Neural cell (in vitro differentiated cells): ENCODE data around the gene NOP10.

Experiments used
- EZH2 ChIP-seq: fragments of 200-600, 300-800 bp; shearing (Covaris generic), sonication (generic); IDR thresholded peaks from 2 replicates; pipeline ENCODE4 v1.6.1; 2014; ENCODE audit warnings: antibody characterized with exemption, low read length, borderline replicate concordance, mild to moderate bottlenecking; ENCODE audit not compliant: insufficient read depth, poor library complexity, severe bottlenecking
- POLR2AphosphoS5 ChIP-seq: IDR thresholded peaks from 2 replicates; pipeline ENCODE4 v1.6.1; 2012
- RAD21 ChIP-seq: fragments of 450-650 bp; conservative IDR thresholded peaks from 2 replicates; pipeline ENCODE4 v1.6.1; 2014; ENCODE audit warnings: antibody characterized with exemption, mild to moderate bottlenecking, moderate library complexity
- TF ChIP-seq, protein P1 (sequence below): fragments of 450-650 bp; IDR thresholded peaks from 2 replicates; pipeline ENCODE4 v1.5.1; 2014; ENCODE audit warnings: antibody characterized with exemption, mild to moderate bottlenecking, moderate library complexity; ENCODE audit not compliant: poor library complexity, severe bottlenecking

DNA sequence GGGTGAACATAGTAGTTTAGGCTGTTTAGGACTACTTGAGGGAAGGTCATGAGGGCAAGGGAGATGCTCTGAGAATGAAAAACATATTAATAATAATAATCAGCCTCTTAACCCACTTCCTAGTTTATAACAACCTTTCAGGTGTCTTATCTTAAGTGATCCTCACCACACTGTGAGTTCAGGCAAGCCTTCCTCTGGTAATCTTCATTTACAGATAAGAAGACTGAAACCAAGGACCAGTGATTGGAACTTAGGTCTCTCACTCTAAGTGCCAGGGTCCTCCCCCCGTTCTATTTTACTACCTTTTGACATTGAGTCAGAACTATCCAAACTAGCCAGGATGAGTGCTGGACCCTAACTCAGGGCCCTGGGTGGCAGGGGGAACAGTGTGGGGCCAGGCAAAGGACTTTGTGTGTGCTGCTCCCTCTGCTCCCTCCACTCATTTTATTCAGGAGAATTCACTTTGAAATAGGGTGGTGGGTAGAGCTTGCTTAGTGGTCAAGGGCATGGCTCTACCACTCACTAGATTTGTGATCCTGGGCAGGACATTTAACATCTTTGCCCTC lies 5.9 kb upstream of the NOP10 start:
- TF ChIP-seq, protein P1, sequence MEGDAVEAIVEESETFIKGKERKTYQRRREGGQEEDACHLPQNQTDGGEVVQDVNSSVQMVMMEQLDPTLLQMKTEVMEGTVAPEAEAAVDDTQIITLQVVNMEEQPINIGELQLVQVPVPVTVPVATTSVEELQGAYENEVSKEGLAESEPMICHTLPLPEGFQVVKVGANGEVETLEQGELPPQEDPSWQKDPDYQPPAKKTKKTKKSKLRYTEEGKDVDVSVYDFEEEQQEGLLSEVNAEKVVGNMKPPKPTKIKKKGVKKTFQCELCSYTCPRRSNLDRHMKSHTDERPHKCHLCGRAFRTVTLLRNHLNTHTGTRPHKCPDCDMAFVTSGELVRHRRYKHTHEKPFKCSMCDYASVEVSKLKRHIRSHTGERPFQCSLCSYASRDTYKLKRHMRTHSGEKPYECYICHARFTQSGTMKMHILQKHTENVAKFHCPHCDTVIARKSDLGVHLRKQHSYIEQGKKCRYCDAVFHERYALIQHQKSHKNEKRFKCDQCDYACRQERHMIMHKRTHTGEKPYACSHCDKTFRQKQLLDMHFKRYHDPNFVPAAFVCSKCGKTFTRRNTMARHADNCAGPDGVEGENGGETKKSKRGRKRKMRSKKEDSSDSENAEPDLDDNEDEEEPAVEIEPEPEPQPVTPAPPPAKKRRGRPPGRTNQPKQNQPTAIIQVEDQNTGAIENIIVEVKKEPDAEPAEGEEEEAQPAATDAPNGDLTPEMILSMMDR = no peak
- TF ChIP-seq POLR2AphosphoS5 = no peak
- TF ChIP-seq RAD21 = no peak
- TF ChIP-seq EZH2 = no peak
